Body of pancreas (tissue), 4 donors: Measurements from ENCODE around the gene ADRA2C. TPM values are rescaled to one million over a fixed set of nuclear protein-coding genes. Genes with fewer than 3 reads are reported as not detected.

ENCODE experiments used
- ATAC-seq: fragments of 150-250 bp; one replicate; pipeline ENCODE4 v1.9.1; 2016
- DNase-seq, 4 donors: peaks; one replicate each; pipeline ENCODE4 v3.0.0-alpha.2; 2019
- H3K27ac ChIP-seq, 4 donors: fragments of 200-600 bp; sonication (generic); 1 replicate in 3 of 4; 2 replicates in 1 of 4; pipeline versions ENCODE4 v1.5.1 to v1.6.1; 2016 to 2019; ENCODE audit warnings: mild to moderate bottlenecking in 1 of 4, mixed read lengths in 1 of 4, moderate library complexity in 1 of 4
- H3K27me3 ChIP-seq, 2 donors: fragments of 200-600 bp; sonication (generic); one replicate each; pipeline ENCODE4 v1.6.0; 2016; ENCODE audit warnings: mild to moderate bottlenecking in 1 of 2
- H3K36me3 ChIP-seq, 2 donors: fragments of 200-600 bp; sonication (generic); replicated peaks in 1 of 2; 2 replicates each; pipeline ENCODE4 v1.5.1; 2016; ENCODE audit warnings: low read depth in 2 of 2; ENCODE audit not compliant: insufficient read depth in 1 of 2
- H3K4me1 ChIP-seq: fragments of 200-600 bp; sonication (generic); one replicate; pipeline ENCODE4 v1.6.0; 2016
- H3K4me3 ChIP-seq, 2 donors: fragments of 200-600 bp; sonication (generic); 1 replicate in 1 of 2; 2 replicates in 1 of 2; pipeline ENCODE4 v1.5.1; 2016 to 2019
- H3K9me3 ChIP-seq, 3 donors: fragments of 200-600 bp; sonication (generic); 1 replicate in 2 of 3; 2 replicates in 1 of 3; pipeline ENCODE4 v1.5.1; 2016
- CTCF ChIP-seq, 7 experiments: fragments of 450-650 bp in 4 of 7; fragments of 200-600 bp in 3 of 7; sonication (generic) in 3 of 7; IDR thresholded peaks; one replicate each; pipeline ENCODE4 v1.5.1; 2016 to 2019; ENCODE audit warnings: antibody characterized with exemption in 7 of 7
- POLR2A ChIP-seq, 3 donors: fragments of 450-650 bp; IDR thresholded peaks; one replicate each; pipeline ENCODE4 v1.6.1; 2016; ENCODE audit warnings: antibody characterized with exemption in 3 of 3, mild to moderate bottlenecking in 2 of 3
- WGBS, 2 donors: methylation state at CpG; one replicate each; pipeline ENCODE4 v1.1.5; 2017; 5-methylcytosine and 5-hydroxymethylcytosine counted together
- intact Hi-C: fragments of 100-400 bp; cut with DNase I; formaldehyde crosslinking; loops from one replicate; pipeline ENCODE4 v1.15.1; 2023
- total RNA-seq, 2 donors: library from RNA; depleted of rRNA; stranded (reverse); fragments of >200 nt; gene quantifications; one replicate each; pipeline ENCODE4 v1.1.0, GENCODE V29; 2016

ADRA2C gene
- total RNA-seq, 2 donors from 2014 or later = 6.7 to 10.5 TPM

GRCh38 chr4:3719191-3719590 is 47.0 kb upstream of the ADRA2C start:
- no peak for ATAC-seq
- 47 to 86% methylated on average over 7 of the region's 7 CpGs for WGBS, 2 donors
- H3K4me3 ChIP-seq = no peak overlapping the region
- H3K27ac ChIP-seq = no peak overlapping the region
- intact Hi-C loops = no loop called here
- peaks cover 3% of the 10 kb centered on the region for H3K4me1 ChIP-seq
- DNase-seq = no peak
- no peaks in the 10 kb centered on the region for H3K27me3 ChIP-seq
- TF ChIP-seq CTCF (IDR thresholded peaks at IDR 0.05) (no peak), POLR2A (IDR thresholded peaks at IDR 0.05) (no peak)
- H3K36me3 ChIP-seq = no peaks in the 10 kb centered on the region
- peaks cover 0 to 5% (median 0%) of the 10 kb centered on the region in 3 donors for H3K9me3 ChIP-seq

GRCh38 chr4:3719836-3720235 is 46.3 kb upstream of the ADRA2C start:
- no peak overlapping the region for H3K4me3 ChIP-seq
- peaks cover 0 to 5% (median 0%) of the 10 kb centered on the region in 3 donors for H3K9me3 ChIP-seq
- WGBS, 2 donors = 56 to 63% methylated on average over 4 to 10 of the region's 11 CpGs
- no peak for TF ChIP-seq POLR2A (IDR thresholded peaks at IDR 0.05)
- DNase-seq = no peak
- no peak overlapping the region for H3K27ac ChIP-seq
- no peaks in the 10 kb centered on the region for H3K36me3 ChIP-seq
- H3K27me3 ChIP-seq = no peaks in the 10 kb centered on the region
- intact Hi-C loops = no loop called here
- no peak for ATAC-seq
- peaks cover 3% of the 10 kb centered on the region for H3K4me1 ChIP-seq

DNA sequence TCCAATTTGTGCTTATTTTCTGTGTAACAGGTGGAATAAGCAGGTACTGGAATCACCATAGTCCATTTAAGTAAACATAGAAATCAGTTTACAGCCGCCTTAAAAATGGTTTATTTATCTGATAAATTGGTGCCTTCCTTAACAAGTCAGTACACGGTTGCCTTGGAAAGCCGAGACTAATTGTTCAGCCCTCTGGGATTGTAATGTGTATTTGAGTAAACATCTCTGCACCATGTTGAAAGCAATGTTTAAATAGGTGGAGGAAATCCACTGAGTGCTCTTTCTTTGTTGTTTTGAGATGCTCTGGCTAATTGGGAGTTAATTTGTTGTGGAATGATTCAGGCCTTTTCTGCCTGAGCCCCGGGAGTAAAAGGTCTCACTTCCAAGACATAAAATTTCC is 45.7 kb upstream of the ADRA2C start:
- Histone ChIP-seq H3K27me3 (no peaks in the 10 kb centered on the region), H3K36me3 (no peaks in the 10 kb centered on the region), H3K4me1 (peaks cover 3% of the 10 kb centered on the region), H3K4me3 (no peak overlapping the region), H3K27ac (no peak overlapping the region), H3K9me3 (peaks cover 0 to 5% (median 0%) of the 10 kb centered on the region in 3 donors)
- DNase-seq = no peak
- 16 to 21% methylated on average over 4 of the region's 4 CpGs for WGBS, 2 donors
- no peak for ATAC-seq
- intact Hi-C loops = no loop called here
- TF ChIP-seq CTCF (IDR thresholded peaks at IDR 0.05) = no peak

GRCh38 chr4:3721186-3721585 is 45.0 kb upstream of the ADRA2C start:
- Histone ChIP-seq H3K4me1 (peaks cover 3% of the 10 kb centered on the region), H3K27ac (no peak overlapping the region), H3K9me3 (peaks cover 0 to 5% (median 0%) of the 10 kb centered on the region in 3 donors), H3K36me3 (no peaks in the 10 kb centered on the region), H3K27me3 (no peaks in the 10 kb centered on the region), H3K4me3 (no peak overlapping the region)
- DNase-seq = no peak
- ATAC-seq = no peak
- intact Hi-C loops = no loop called here
- TF ChIP-seq CTCF (IDR thresholded peaks at IDR 0.05) = no peak
- TF ChIP-seq POLR2A (IDR thresholded peaks at IDR 0.05) = no peak
- WGBS, 2 donors = 62% methylated on average over 4 to 8 of the region's 8 CpGs

GRCh38 chr4:3721627-3722026 is 44.6 kb upstream of the ADRA2C start:
- TF ChIP-seq POLR2A (IDR thresholded peaks at IDR 0.05) (no peak), CTCF (IDR thresholded peaks at IDR 0.05) (no peak)
- H3K36me3 ChIP-seq = no peaks in the 10 kb centered on the region
- peaks cover 3% of the 10 kb centered on the region for H3K4me1 ChIP-seq
- H3K9me3 ChIP-seq = peaks cover 0 to 5% (median 0%) of the 10 kb centered on the region in 3 donors
- no peaks in the 10 kb centered on the region for H3K27me3 ChIP-seq
- WGBS, 2 donors = 39 to 60% methylated on average over 2 to 6 of the region's 6 CpGs
- no peak overlapping the region for H3K4me3 ChIP-seq
- intact Hi-C loops = no loop called here
- H3K27ac ChIP-seq = no peak overlapping the region
- ATAC-seq (no peak), DNase-seq (no peak)
